MM.1S (cell line): ENCODE data around the gene SUSD3.

Experiments used
- DNase-seq: peaks from one replicate; pipeline ENCODE4 v3.0.0-alpha.2; 2015
- H2AFZ ChIP-seq: fragments of 300-600 bp; sonication (generic); 2 replicates; pipeline ENCODE4 v1.6.0; 2016; ENCODE audit warnings: antibody characterized with exemption, low read length
- H3F3A ChIP-seq: fragments of 300-600 bp; sonication (generic); 2 replicates; pipeline ENCODE4 v1.6.1; 2016; ENCODE audit warnings: mild to moderate bottlenecking, antibody characterized with exemption, low read length, moderate library complexity, mixed read lengths; ENCODE audit not compliant: insufficient read depth
- H3K27ac ChIP-seq: fragments of 300-600 bp; sonication (generic); 2 replicates; pipeline ENCODE4 v1.5.1; 2016; ENCODE audit warnings: mild to moderate bottlenecking, low read length
- H3K27me3 ChIP-seq: fragments of 300-600 bp; sonication (generic); replicated peaks from 2 replicates; pipeline ENCODE4 v1.6.0; 2016; ENCODE audit warnings: low read length; ENCODE audit not compliant: insufficient read depth
- H3K36me3 ChIP-seq: fragments of 300-600 bp; sonication (generic); replicated peaks from 2 replicates; pipeline ENCODE4 v1.6.1; 2016; ENCODE audit warnings: mild to moderate bottlenecking, low read length, mixed read lengths; ENCODE audit not compliant: insufficient read depth
- H3K4me1 ChIP-seq: fragments of 300-600 bp; sonication (generic); 2 replicates; pipeline ENCODE4 v1.6.1; 2016; ENCODE audit warnings: low read length, mixed read lengths
- H3K4me2 ChIP-seq: fragments of 300-600 bp; sonication (generic); 2 replicates; pipeline ENCODE4 v1.6.0; 2016; ENCODE audit warnings: low read depth, low read length
- H3K4me3 ChIP-seq: fragments of 300-600 bp; sonication (generic); 2 replicates; pipeline ENCODE4 v1.5.1; 2016; ENCODE audit warnings: low read length, mixed read lengths
- H3K79me2 ChIP-seq: fragments of 300-600 bp; sonication (generic); 2 replicates; pipeline ENCODE4 v1.6.1; 2016; ENCODE audit warnings: mixed run types, low read length, mixed read lengths
- H3K9ac ChIP-seq: fragments of 300-600 bp; sonication (generic); 2 replicates; pipeline ENCODE4 v1.6.1; 2016; ENCODE audit warnings: low read length, mixed read lengths
- H3K9me2 ChIP-seq: fragments of 300-600 bp; sonication (generic); replicated peaks from 2 replicates; pipeline ENCODE4 v1.6.1; 2016; ENCODE audit warnings: mild to moderate bottlenecking, low read length, mixed read lengths; ENCODE audit not compliant: insufficient read depth
- H3K9me3 ChIP-seq: fragments of 300-600 bp; sonication (generic); replicated peaks from 2 replicates; pipeline ENCODE4 v1.6.1; 2016; ENCODE audit warnings: mild to moderate bottlenecking, low read length, mixed read lengths; ENCODE audit not compliant: insufficient read depth
- H4K20me1 ChIP-seq: fragments of 300-600 bp; sonication (generic); 2 replicates; pipeline ENCODE4 v1.6.1; 2016; ENCODE audit warnings: mild to moderate bottlenecking, low read length, moderate library complexity, mixed read lengths; ENCODE audit not compliant: insufficient read depth
- CTCF ChIP-seq: fragments of 300-600 bp; sonication (generic); IDR thresholded peaks from 2 replicates; pipeline ENCODE4 v1.5.1; 2016; ENCODE audit warnings: antibody characterized with exemption, low read length, mixed read lengths
- EZH2 ChIP-seq: fragments of 300-600 bp; sonication (generic); optimal IDR thresholded peaks from 2 replicates; pipeline ENCODE3; 2017; ENCODE audit warnings: low read depth, mild to moderate bottlenecking, antibody characterized with exemption, low read length, mixed read lengths
- EZH2phosphoT487 ChIP-seq: fragments of 300-600 bp; sonication (generic); IDR thresholded peaks from 2 replicates; pipeline ENCODE4 v1.6.1; 2018; ENCODE audit warnings: antibody characterized with exemption, low read length

The SUSD3 gene

GRCh38 chr9:93065135-93065720 is 6.7 kb downstream of the SUSD3 start:
- Histone ChIP-seq H3K27me3 (no peaks in the 10 kb centered on the region), H3K4me2 (peak overlapping the region; percentile 21; the same call in 1 of the 2 replicates), H3K36me3 (no peaks in the 10 kb centered on the region), H3F3A (peaks cover 28% of the 10 kb centered on the region), H3K9ac (no peak overlapping the region), H3K27ac (peak overlapping the region; percentile 84; the same call in 1 of the 2 replicates), H4K20me1 (no peaks in the 10 kb centered on the region), H2AFZ (no peak overlapping the region), H3K79me2 (peaks cover 37% of the 10 kb centered on the region), H3K9me3 (no peaks in the 10 kb centered on the region), H3K4me1 (peaks cover 41% of the 10 kb centered on the region), H3K4me3 (no peak overlapping the region), H3K9me2 (no peaks in the 10 kb centered on the region)
- TF ChIP-seq CTCF: no peak
- no peak for TF ChIP-seq EZH2phosphoT487
- no peak for TF ChIP-seq EZH2
- DNase-seq: no peak

- Histone ChIP-seq H3K4me2 (no peak overlapping the region), H2AFZ (no peak overlapping the region), H3K4me3 (no peak overlapping the region), H4K20me1 (no peaks in the 10 kb centered on the region), H3K9ac (no peak overlapping the region), H3K27me3 (no peaks in the 10 kb centered on the region), H3K27ac (no peak overlapping the region), H3F3A (peaks cover 20% of the 10 kb centered on the region), H3K36me3 (no peaks in the 10 kb centered on the region), H3K9me2 (no peaks in the 10 kb centered on the region), H3K79me2 (peaks cover 26% of the 10 kb centered on the region), H3K9me3 (no peaks in the 10 kb centered on the region), H3K4me1 (peaks cover 34% of the 10 kb centered on the region)
- no peak for TF ChIP-seq CTCF
- no peak for TF ChIP-seq EZH2
- TF ChIP-seq EZH2phosphoT487: no peak
- DNase-seq: no peak
These were observed 8.6 kb downstream of the SUSD3 start for GRCh38 chr9:93066978-93067603.

- Histone ChIP-seq H3K4me1 (peaks cover 22% of the 10 kb centered on the region), H3F3A (peaks cover 9% of the 10 kb centered on the region), H2AFZ (no peak overlapping the region), H3K27ac (no peak overlapping the region), H3K79me2 (peaks cover 12% of the 10 kb centered on the region; the same call in 1 of the 2 replicates), H3K4me2 (no peak overlapping the region), H3K27me3 (no peaks in the 10 kb centered on the region), H3K9me3 (no peaks in the 10 kb centered on the region), H4K20me1 (no peaks in the 10 kb centered on the region), H3K4me3 (no peak overlapping the region), H3K36me3 (no peaks in the 10 kb centered on the region), H3K9me2 (no peaks in the 10 kb centered on the region), H3K9ac (no peak overlapping the region)
- TF ChIP-seq EZH2phosphoT487: no peak
- TF ChIP-seq EZH2: no peak
- no peak for TF ChIP-seq CTCF
- DNase-seq: no peak
These were observed 10.5 kb downstream of the SUSD3 start for GRCh38 chr9:93068956-93069355.
